HCT116 (cell line): ENCODE data around the gene DPM2. TPM values are rescaled to one million over a fixed set of nuclear protein-coding genes. Genes with fewer than 3 reads are reported as not detected.

ENCODE experiments used
- ATAC-seq: fragments of 200-7000 bp; cut with Tn5 transposase; 2 replicates; pipeline ENCODE4 v1.9.1; 2020; ENCODE audit warnings: mild to moderate bottlenecking, moderate library complexity
- BruUV-seq: library from RNA; stranded (reverse); fragments of 400-500 nt; replicated peaks from 2 replicates; lab custom pipeline; 2021; lab: Mats Ljungman, UMichigan
- CTCF ChIA-PET: fragments of 300-600 bp; sonication (Branson Sonifier 250); formaldehyde crosslinking; loops from one replicate; lab custom pipeline; 2021; ENCODE audit warnings: antibody characterized with exemption; lab: Charles Lee
- POLR2A ChIA-PET: fragments of 300-600, 350-600 bp; sonication (Branson Sonifier 250); formaldehyde crosslinking; loops from one replicate; lab custom pipeline; 2021; ENCODE audit warnings: antibody characterized with exemption; lab: Charles Lee
- RAD21 ChIA-PET, 2 experiments: fragments of 300-600 bp; sonication (Branson Sonifier 250); formaldehyde crosslinking; loops; one replicate each; lab custom pipeline; 2023; ENCODE audit warnings: low total read pairs in 2 of 2; ENCODE audit not compliant: uncharacterized antibody in 2 of 2, unreplicated experiment in 2 of 2, low non-redundant PET in 1 of 2; lab: Charles Lee
- DNase-seq: peaks from one replicate; pipeline ENCODE4 v3.0.0-alpha.2; 2010; ENCODE audit warnings: low read depth, low spot score
- H2AFZ ChIP-seq: fragments of 200-600 bp; shearing (Covaris generic), sonication (generic); 2 replicates; pipeline ENCODE4 v1.6.1; 2017; ENCODE audit warnings: low read depth, mixed run types, mixed read lengths, antibody characterized with exemption, low read length; ENCODE audit not compliant: poor library complexity, severe bottlenecking
- H3K27ac ChIP-seq: 2 replicates; pipeline ENCODE4 v1.5.1; 2012; ENCODE audit warnings: low read depth, low read length
- H3K27me3 ChIP-seq: fragments of 200-600 bp; sonication (generic); 2 replicates; pipeline ENCODE4 v1.6.1; 2016; ENCODE audit warnings: mixed run types, low read length, mixed read lengths; ENCODE audit not compliant: insufficient read depth
- H3K36me3 ChIP-seq, 2 experiments: fragments of 200-500 bp in 1 of 2; fragments of 200-600 bp in 1 of 2; sonication (Bioruptor generic) in 1 of 2; sonication (generic) in 1 of 2; 2 replicates each; pipeline versions ENCODE4 v1.5.1 to v1.6.1; 2014 to 2016; ENCODE audit warnings: low read length in 2 of 2, inconsistent platforms in 1 of 2, mixed read lengths in 1 of 2, mixed run types in 1 of 2; ENCODE audit not compliant: insufficient read depth in 2 of 2, control insufficient read depth in 1 of 2
- H3K4me1 ChIP-seq, 2 experiments: fragments of 200-600 bp in 1 of 2; sonication (generic) in 1 of 2; 2 replicates each; pipeline versions ENCODE4 v1.5.1 to v1.6.1; 2012 to 2017; ENCODE audit warnings: low read length in 2 of 2, inconsistent platforms in 1 of 2, mild to moderate bottlenecking in 1 of 2, mixed read lengths in 1 of 2, mixed run types in 1 of 2, moderate library complexity in 1 of 2; ENCODE audit not compliant: insufficient read depth in 2 of 2, control insufficient read depth in 1 of 2
- H3K4me2 ChIP-seq: fragments of 200-600 bp; sonication (generic); 2 replicates; pipeline ENCODE4 v1.6.1; 2017; ENCODE audit warnings: mixed run types, low read length, mixed read lengths
- H3K4me3 ChIP-seq, 2 experiments: fragments of 200-600 bp in 1 of 2; sonication (generic) in 1 of 2; replicated peaks in 1 of 2; 2 replicates each; pipeline ENCODE4 v1.5.1; 2011 to 2016; ENCODE audit warnings: low read length in 2 of 2, control low read depth in 1 of 2, low read depth in 1 of 2, mild to moderate bottlenecking in 1 of 2, mixed read lengths in 1 of 2, mixed run types in 1 of 2
- H3K79me2 ChIP-seq: fragments of 200-600 bp; sonication (generic); 2 replicates; pipeline ENCODE4 v1.6.1; 2017; ENCODE audit warnings: mild to moderate bottlenecking, mixed run types, low read length, moderate library complexity, mixed read lengths; ENCODE audit not compliant: insufficient read depth
- H3K9ac ChIP-seq: fragments of 200-600 bp; sonication (generic); 2 replicates; pipeline ENCODE4 v1.6.1; 2016; ENCODE audit warnings: low read length, mixed read lengths
- H3K9me2 ChIP-seq: fragments of 200-600 bp; sonication (generic), shearing (Covaris generic); 2 replicates; pipeline ENCODE4 v1.6.1; 2017; ENCODE audit warnings: mixed run types, mild to moderate bottlenecking, moderate library complexity; ENCODE audit not compliant: insufficient read depth
- H3K9me3 ChIP-seq, 2 experiments: fragments of 200-500 bp in 1 of 2; fragments of 200-600 bp in 1 of 2; sonication (Bioruptor generic) in 1 of 2; sonication (generic) in 1 of 2; 2 replicates each; pipeline ENCODE4 v1.6.1; 2014 to 2017; ENCODE audit warnings: low read length in 2 of 2, mixed read lengths in 2 of 2, inconsistent platforms in 1 of 2, low read depth in 1 of 2, mild to moderate bottlenecking in 1 of 2, mixed run types in 1 of 2, moderate library complexity in 1 of 2; ENCODE audit not compliant: control insufficient read depth in 1 of 2, insufficient read depth in 1 of 2
- H4K20me1 ChIP-seq: fragments of 200-600 bp; sonication (generic), shearing (Covaris generic); 2 replicates; pipeline ENCODE4 v1.6.1; 2017; ENCODE audit warnings: mixed run types, mild to moderate bottlenecking, moderate library complexity; ENCODE audit not compliant: insufficient read depth
- CTCF ChIP-seq, 3 experiments: fragments of 200-600 bp in 1 of 3; sonication (generic) in 1 of 3; IDR thresholded peaks in 2 of 3; conservative IDR thresholded peaks in 1 of 3; 2 replicates each; pipeline ENCODE4 v1.5.1; 2012 to 2017; ENCODE audit warnings: low read depth in 2 of 3, low read length in 2 of 3, antibody characterized with exemption in 1 of 3, borderline replicate concordance in 1 of 3, control low read depth in 1 of 3, mild to moderate bottlenecking in 1 of 3, mixed read lengths in 1 of 3, mixed run types in 1 of 3, moderate library complexity in 1 of 3; ENCODE audit not compliant: insufficient read depth in 1 of 3
- EZH2phosphoT487 ChIP-seq: fragments of 200-600 bp; IDR thresholded peaks from 2 replicates; pipeline ENCODE4 v1.6.1; 2018; ENCODE audit warnings: antibody characterized with exemption, borderline replicate concordance
- POLR2A ChIP-seq: IDR thresholded peaks from 2 replicates; pipeline ENCODE4 v1.7.0; 2011; ENCODE audit warnings: borderline replicate concordance; ENCODE audit not compliant: insufficient read depth, insufficient read length; ENCODE audit errors: extremely low read depth
- POLR2AphosphoS5 ChIP-seq: IDR thresholded peaks from 2 replicates; pipeline ENCODE4 v1.6.1; 2011; ENCODE audit warnings: mild to moderate bottlenecking, low read depth, low read length, moderate library complexity
- SRF ChIP-seq: IDR thresholded peaks from 2 replicates; pipeline ENCODE4 v1.6.1; 2012; ENCODE audit warnings: low read depth
- ZFX ChIP-seq: fragments of 450-650 bp; IDR thresholded peaks from 2 replicates; pipeline ENCODE4 v1.6.1; 2017
- ZNF274 ChIP-seq: fragments of 200-500 bp; sonication (Bioruptor generic); IDR thresholded peaks from 2 replicates; pipeline ENCODE4 v1.6.1; 2014; ENCODE audit warnings: mild to moderate bottlenecking, low read depth, low read length, inconsistent platforms
- intact Hi-C: fragments of 100-400 bp; cut with micrococcal nuclease; formaldehyde crosslinking; loops from 2 replicates; pipeline ENCODE4 v1.10.0; 2022
- total RNA-seq: library from RNA; stranded (reverse); gene quantifications from one replicate; pipeline ENCODE4 v1.2.1, GENCODE V29; 2021; ENCODE audit not compliant: unreplicated experiment

DPM2 gene
- total RNA-seq, 1 experiment from 2014 or later: 54.6 TPM

- Histone ChIP-seq H4K20me1 (no peaks in the 10 kb centered on the region), H3K4me2 (peak overlapping the region; percentile 91), H3K27me3 (no peaks in the 10 kb centered on the region), H3K36me3 (no peaks in the 10 kb centered on the region), H3K27ac (peak overlapping the region; percentile 95), H3K4me3 (peak overlapping the region; percentile 64 to 87), H3K9ac (peak overlapping the region; percentile 73), H3K4me1 (peaks cover 28 to 44% of the 10 kb centered on the region in 2 experiments), H3K9me3 (no peaks in the 10 kb centered on the region), H3K79me2 (peaks cover 58% of the 10 kb centered on the region), H2AFZ (no peak overlapping the region)
- CTCF ChIA-PET: no interaction called here
- DNase-seq: no peak
- BruUV-seq: no TSS peak
- POLR2A ChIA-PET: interaction anchor here (1.8 to 2.8 kb wide), 3 partner anchors 12 to 27 kb away, joined by 5 to 9 read pairs (median 8); no protein-coding TSS in a partner anchor
- intact Hi-C loops: no loop called here
- TF ChIP-seq POLR2A (no peak), CTCF (IDR thresholded peaks at IDR 0.05 in 2 of 3, conservative IDR thresholded peaks at IDR 0.05 in 1 of 3; ENCODE audit: borderline replicate concordance in 1 of 3, insufficient read depth in 1 of 3, low read depth in 2 of 3, low read length in 2 of 3) (0 out of 6 replicates have a peak, but pooled peaks of 1 of the 3 experiments have one; percentile 4), POLR2AphosphoS5 (peak; percentile 51), ZFX (0 out of 2 replicates have a peak, but pooled peaks have one; percentile 9)
- TF ChIP-seq, all 23 proteins: peak for 3
- H3K9me2 ChIP-seq: no peaks in the 10 kb centered on the region
- RAD21 ChIA-PET: no interaction called here
- no peak for ATAC-seq
Observed at GRCh38 chr9:127979333-127980059, 41.8 kb upstream of the DPM2 start.

GRCh38 chr9:127979015-127979332 is 41.3 kb upstream of the DPM2 start:
- no peaks in the 10 kb centered on the region for H3K9me2 ChIP-seq
- DNase-seq (no peak), ATAC-seq (no peak)
- H3K9me3 ChIP-seq: no peaks in the 10 kb centered on the region
- TF ChIP-seq SRF: no peak
- no peak for TF ChIP-seq EZH2phosphoT487
- no peak for TF ChIP-seq CTCF (IDR thresholded peaks at IDR 0.05 in 2 of 3, conservative IDR thresholded peaks at IDR 0.05 in 1 of 3; ENCODE audit: borderline replicate concordance in 1 of 3, insufficient read depth in 1 of 3, low read depth in 2 of 3, low read length in 2 of 3)
- TF ChIP-seq ZNF274: no peak
- H3K36me3 ChIP-seq: no peaks in the 10 kb centered on the region
- POLR2A ChIA-PET: interaction anchor here (2.8 kb wide), 1 partner anchor 23 kb away, joined by 8 read pairs; no protein-coding TSS in a partner anchor
- peak overlapping the region; percentile 64 to 87 for H3K4me3 ChIP-seq
- CTCF ChIA-PET: no interaction called here
- no TSS peak for BruUV-seq
- H3K4me1 ChIP-seq: peaks cover 28 to 44% of the 10 kb centered on the region in 2 experiments
- H3K27ac ChIP-seq: peak overlapping the region; percentile 95
- RAD21 ChIA-PET: no interaction called here
- H3K4me2 ChIP-seq: peak overlapping the region; percentile 91
- no peak overlapping the region for H2AFZ ChIP-seq
- intact Hi-C loops: no loop called here
- H3K27me3 ChIP-seq: no peaks in the 10 kb centered on the region
- H3K79me2 ChIP-seq: peaks cover 63% of the 10 kb centered on the region
- H3K9ac ChIP-seq: peak overlapping the region; percentile 73
- no peaks in the 10 kb centered on the region for H4K20me1 ChIP-seq
